ENCODE results near the gene CTSW. TPM values are rescaled to one million over a fixed set of nuclear protein-coding genes. Genes with fewer than 3 reads are reported as not detected.

CTSW gene
- total RNA-seq, 2 experiments from 2014 or later = not detected

DNA sequence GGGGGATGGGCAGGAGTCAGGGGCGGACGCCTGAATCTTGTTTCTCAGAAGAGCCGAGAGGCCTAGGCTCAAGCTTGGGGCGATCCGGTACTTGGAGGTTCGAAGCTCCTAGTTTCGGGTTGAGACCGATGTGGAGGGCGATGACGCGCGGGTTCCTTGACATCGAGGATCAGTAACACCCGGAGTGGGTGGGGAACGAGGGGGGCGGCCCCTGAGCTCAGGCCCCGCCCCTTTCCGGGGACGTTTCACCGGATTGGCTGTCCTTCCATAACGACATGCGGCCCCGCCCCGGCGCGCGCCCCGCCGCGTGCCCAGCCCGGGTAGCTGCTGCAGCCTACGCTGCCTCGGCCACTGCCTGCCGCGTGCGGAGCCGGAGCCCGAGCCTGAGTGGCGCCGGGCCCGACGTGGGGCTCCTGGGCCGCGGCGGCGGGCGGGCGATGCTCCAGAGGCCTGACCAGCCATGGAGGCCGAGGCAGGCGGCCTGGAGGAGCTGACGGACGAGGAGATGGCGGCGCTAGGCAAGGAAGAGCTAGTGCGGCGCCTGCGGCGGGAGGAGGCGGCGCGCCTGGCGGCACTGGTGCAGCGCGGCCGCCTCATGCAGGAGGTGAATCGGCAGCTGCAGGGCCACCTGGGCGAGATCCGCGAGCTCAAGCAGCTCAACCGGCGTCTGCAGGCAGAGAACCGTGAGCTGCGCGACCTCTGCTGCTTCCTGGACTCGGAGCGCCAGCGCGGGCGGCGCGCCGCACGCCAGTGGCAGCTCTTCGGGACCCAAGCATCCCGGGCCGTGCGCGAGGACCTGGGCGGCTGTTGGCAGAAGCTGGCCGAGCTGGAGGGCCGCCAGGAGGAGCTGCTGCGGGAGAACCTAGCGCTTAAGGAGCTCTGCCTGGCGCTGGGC is 10.9 kb downstream of the CTSW start, which contains the start of gene CCDC85B:
TSS of gene CCDC85B (plus strand) at position 350 of the 895 bp plus-strand sequence. CDS start at position 461, 111 bp downstream.
- TF ChIP-seq CTCF (conservative IDR thresholded peaks at IDR 0.05; ENCODE audit: low read length) (peak; percentile 35), EZH2phosphoT487 (IDR thresholded peaks at IDR 0.05; ENCODE audit: borderline replicate concordance, low read depth, low read length) (no peak)
- intact Hi-C loops (cut with micrococcal nuclease; ENCODE audit: unreplicated experiment) = loop anchor here (1.0 to 5.0 kb wide), 4 partner anchors 17 to 162 kb away; partner anchors contain the start of genes BANF1, C11orf68, DRAP1 and EIF1AD
- peak; percentile 97 for DNase-seq (ENCODE audit: low spot score)
- H2AFZ ChIP-seq (ENCODE audit: low read length) = peak within 1 kb of the TSS; percentile 65; the same call in 1 of the 2 replicates
- CTCF ChIA-PET (ENCODE audit: unreplicated experiment) = interaction anchor here (0.5 to 1.6 kb wide), 6 partner anchors 11 to 324 kb away, joined by 3 to 12 read pairs (median 4); partner anchors contain the start of gene MUS81
- H3K9me3 ChIP-seq (ENCODE audit: low read length) = no peaks in the 10 kb centered on the region
- peak within 1 kb of the TSS; percentile 93 for H3K4me3 ChIP-seq (ENCODE audit: low read depth, low read length, poor library complexity, severe bottlenecking)
- H3K27ac ChIP-seq (ENCODE audit: low read depth, low read length, poor library complexity, severe bottlenecking) = peak within 1 kb of the TSS; percentile 86
- H4K20me1 ChIP-seq (ENCODE audit: insufficient read depth, low read length) = peaks cover 5% of the 10 kb centered on the region; the same call in 1 of the 2 replicates
- no peaks in the 10 kb centered on the region for H3K9me2 ChIP-seq (ENCODE audit: insufficient read depth, low read length)
- peak within 1 kb of the TSS; percentile 97 for H3K4me2 ChIP-seq (ENCODE audit: low read length)
- H3K4me1 ChIP-seq (ENCODE audit: insufficient read depth, low read length, poor library complexity, severe bottlenecking) = peaks cover 61% of the 10 kb centered on the region
- no TSS peak for BruUV-seq (replicated peaks)
- H3K79me2 ChIP-seq (ENCODE audit: insufficient read depth, low read depth, low read length) = peaks cover 41% of the 10 kb centered on the region
- POLR2A ChIA-PET = interaction anchor here (0.6 to 5.6 kb wide), 15 partner anchors 11 to 561 kb away, joined by 3 to 59 read pairs (median 4); partner anchors contain the start of genes BANF1, CFL1, EIF1AD and FOSL1
- H3K36me3 ChIP-seq (ENCODE audit: insufficient read depth, low read length) = peaks cover 20% of the 10 kb centered on the region

DNA sequence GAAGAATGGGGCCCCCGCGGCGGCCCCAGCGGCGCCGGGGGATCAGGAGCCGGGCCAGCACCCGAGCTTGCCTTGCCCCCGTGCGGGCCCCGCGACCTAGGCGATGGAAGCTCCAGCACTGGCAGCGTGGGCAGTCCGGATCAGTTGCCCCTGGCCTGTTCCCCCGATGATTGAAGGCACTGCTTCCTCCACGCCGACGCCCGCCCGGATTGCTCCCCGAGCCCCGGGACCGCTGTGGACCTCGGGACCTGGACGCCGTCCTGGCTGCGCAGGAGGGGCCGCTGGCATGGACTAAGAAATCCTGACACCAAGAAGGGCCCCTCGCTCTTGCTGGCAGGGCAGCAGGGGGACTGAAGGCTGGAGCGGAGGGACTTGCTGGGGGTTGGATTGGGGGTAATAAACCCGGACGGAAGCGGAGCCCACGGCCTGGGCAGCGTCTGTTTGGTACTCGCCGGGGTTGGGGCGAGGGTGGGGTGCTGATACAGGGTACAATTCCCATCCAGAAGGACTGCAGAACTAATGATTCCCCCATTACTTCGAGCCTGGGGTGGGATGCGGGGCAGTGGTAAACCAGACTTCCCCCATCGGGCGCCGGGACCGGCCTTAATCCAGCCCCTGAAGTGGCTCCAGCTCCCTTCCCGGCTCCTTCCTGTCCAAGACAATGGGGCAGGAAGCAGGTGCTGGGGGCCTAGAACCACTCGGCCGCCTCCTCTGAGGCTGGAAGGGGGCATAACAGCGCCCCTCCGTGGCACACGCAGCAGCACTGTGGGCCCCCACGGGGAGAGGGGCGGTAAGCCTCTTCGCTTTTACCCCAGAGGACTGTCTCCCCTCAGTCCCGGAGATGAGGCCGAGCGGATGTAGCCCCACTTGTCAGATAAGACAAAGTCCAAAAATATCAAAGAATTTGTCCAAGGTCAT is 11.8 kb downstream of the CTSW start:
- ChIA-PET POLR2A (interaction anchor here (0.7 to 5.6 kb wide), 10 partner anchors 10 to 562 kb away, joined by 3 to 59 read pairs (median 4); partner anchors contain the start of genes BANF1, CFL1, EIF1AD and KAT5), CTCF (ENCODE audit: unreplicated experiment) (interaction anchor here (1.6 kb wide), 1 partner anchor 31 kb away, joined by 12 read pairs; the partner anchor contains the start of gene MUS81)
- intact Hi-C loops (cut with micrococcal nuclease; ENCODE audit: unreplicated experiment) = loop anchor here (2.0 to 5.0 kb wide), 3 partner anchors 27 to 161 kb away; partner anchors contain the start of genes BANF1, C11orf68, DRAP1 and EIF1AD
- H3K9me3 ChIP-seq (ENCODE audit: low read length) = no peaks in the 10 kb centered on the region
- H3K4me2 ChIP-seq (ENCODE audit: low read length) = peak overlapping the region; percentile 97
- H3K4me3 ChIP-seq (ENCODE audit: low read depth, low read length, poor library complexity, severe bottlenecking) = peak overlapping the region; percentile 93
- H3K4me1 ChIP-seq (ENCODE audit: insufficient read depth, low read length, poor library complexity, severe bottlenecking) = peaks cover 55% of the 10 kb centered on the region
- H2AFZ ChIP-seq (ENCODE audit: low read length) = no peak overlapping the region
- peak; percentile 83 for DNase-seq (ENCODE audit: low spot score)
- BruUV-seq (replicated peaks) = TSS peak; percentile 89
- H3K36me3 ChIP-seq (ENCODE audit: insufficient read depth, low read length) = peaks cover 11% of the 10 kb centered on the region
- H3K9me2 ChIP-seq (ENCODE audit: insufficient read depth, low read length) = no peaks in the 10 kb centered on the region
- peak overlapping the region; percentile 86 for H3K27ac ChIP-seq (ENCODE audit: low read depth, low read length, poor library complexity, severe bottlenecking)
- peak; percentile 92 for TF ChIP-seq CTCF (conservative IDR thresholded peaks at IDR 0.05; ENCODE audit: low read length)
- TF ChIP-seq EZH2phosphoT487 (IDR thresholded peaks at IDR 0.05; ENCODE audit: borderline replicate concordance, low read depth, low read length) = no peak
- H4K20me1 ChIP-seq (ENCODE audit: insufficient read depth, low read length) = peaks cover 5% of the 10 kb centered on the region; the same call in 1 of the 2 replicates
- peaks cover 40% of the 10 kb centered on the region for H3K79me2 ChIP-seq (ENCODE audit: insufficient read depth, low read depth, low read length)
